Right atrium auricular region (tissue), 2 donors: Measurements from ENCODE around the gene TTC7B. TPM values are rescaled to one million over a fixed set of nuclear protein-coding genes. Genes with fewer than 3 reads are reported as not detected.
A peak's percentile ranks its signal among the peaks of the same experiment; 100 is the strongest.

Experiments used
- DNase-seq: peaks from one replicate; pipeline ENCODE4 v3.0.0-alpha.2; 2019; ENCODE audit warnings: low spot score
- H3K27ac ChIP-seq, 2 donors: fragments of 200-600 bp; sonication (generic); 1 replicate in 1 of 2; 2 replicates in 1 of 2; pipeline ENCODE4 v1.5.1; 2016 to 2019
- H3K27me3 ChIP-seq, 2 donors: fragments of 200-600 bp; sonication (generic); one replicate each; pipeline versions ENCODE4 v1.5.1 to v1.6.0; 2017 to 2019
- H3K36me3 ChIP-seq: fragments of 200-600 bp; sonication (generic); one replicate; pipeline ENCODE4 v1.5.1; 2016
- H3K4me1 ChIP-seq, 2 donors: fragments of 200-600 bp; sonication (generic); one replicate each; pipeline versions ENCODE4 v1.5.1 to v1.6.0; 2017 to 2019
- H3K4me3 ChIP-seq, 2 donors: fragments of 200-600 bp; sonication (generic); 1 replicate in 1 of 2; 2 replicates in 1 of 2; pipeline ENCODE4 v1.5.1; 2017 to 2019; ENCODE audit warnings: mild to moderate bottlenecking in 1 of 2, moderate library complexity in 1 of 2
- H3K9me3 ChIP-seq, 2 donors: fragments of 200-600 bp; sonication (generic); one replicate each; pipeline ENCODE4 v1.5.1; 2019
- total RNA-seq, 2 donors: library from RNA; depleted of rRNA; stranded (reverse); fragments of >200 nt; gene quantifications; one replicate each; pipeline ENCODE4 v1.1.0, GENCODE V29; 2016
- TF ChIP-seq, protein P1 (sequence below), 2 donors: fragments of 200-600 bp; sonication (generic); IDR thresholded peaks; one replicate each; pipeline ENCODE4 v1.5.1; 2019; ENCODE audit warnings: antibody characterized with exemption in 2 of 2

The TTC7B gene
- total RNA-seq, 2 donors from 2014 or later = 45.5 to 57.3 TPM

DNA sequence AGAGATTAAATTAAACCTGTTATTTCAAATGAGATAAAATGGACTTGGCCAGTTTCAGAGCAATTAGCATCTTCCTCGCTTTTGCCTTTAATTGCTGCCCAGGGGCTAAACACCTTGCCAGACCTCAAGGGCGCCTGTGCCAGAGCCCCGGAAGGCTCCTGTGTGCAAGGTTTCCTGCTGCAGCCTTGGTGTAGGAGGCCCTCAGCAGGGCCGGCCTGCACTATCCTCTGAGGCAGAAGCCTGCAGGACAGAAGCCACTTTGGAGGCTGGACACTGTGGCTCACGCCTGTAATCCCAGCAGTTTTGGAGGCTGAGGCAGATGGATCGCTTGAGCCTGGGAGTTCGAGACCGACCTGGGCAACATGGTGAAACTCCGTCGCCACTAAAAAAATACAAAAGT is 269.0 kb downstream of the TTC7B start:
- Histone ChIP-seq H3K27ac (peak overlapping the region; percentile 76 to 80), H3K9me3 (no peaks in the 10 kb centered on the region), H3K27me3 (no peaks in the 10 kb centered on the region), H3K4me1 (peaks cover 0 to 49% of the 10 kb centered on the region in 2 donors), H3K4me3 (no peak overlapping the region), H3K36me3 (no peaks in the 10 kb centered on the region)
- no peak for DNase-seq
- TF ChIP-seq, protein P1, sequence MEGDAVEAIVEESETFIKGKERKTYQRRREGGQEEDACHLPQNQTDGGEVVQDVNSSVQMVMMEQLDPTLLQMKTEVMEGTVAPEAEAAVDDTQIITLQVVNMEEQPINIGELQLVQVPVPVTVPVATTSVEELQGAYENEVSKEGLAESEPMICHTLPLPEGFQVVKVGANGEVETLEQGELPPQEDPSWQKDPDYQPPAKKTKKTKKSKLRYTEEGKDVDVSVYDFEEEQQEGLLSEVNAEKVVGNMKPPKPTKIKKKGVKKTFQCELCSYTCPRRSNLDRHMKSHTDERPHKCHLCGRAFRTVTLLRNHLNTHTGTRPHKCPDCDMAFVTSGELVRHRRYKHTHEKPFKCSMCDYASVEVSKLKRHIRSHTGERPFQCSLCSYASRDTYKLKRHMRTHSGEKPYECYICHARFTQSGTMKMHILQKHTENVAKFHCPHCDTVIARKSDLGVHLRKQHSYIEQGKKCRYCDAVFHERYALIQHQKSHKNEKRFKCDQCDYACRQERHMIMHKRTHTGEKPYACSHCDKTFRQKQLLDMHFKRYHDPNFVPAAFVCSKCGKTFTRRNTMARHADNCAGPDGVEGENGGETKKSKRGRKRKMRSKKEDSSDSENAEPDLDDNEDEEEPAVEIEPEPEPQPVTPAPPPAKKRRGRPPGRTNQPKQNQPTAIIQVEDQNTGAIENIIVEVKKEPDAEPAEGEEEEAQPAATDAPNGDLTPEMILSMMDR (IDR thresholded peaks at IDR 0.05) = no peak

DNA sequence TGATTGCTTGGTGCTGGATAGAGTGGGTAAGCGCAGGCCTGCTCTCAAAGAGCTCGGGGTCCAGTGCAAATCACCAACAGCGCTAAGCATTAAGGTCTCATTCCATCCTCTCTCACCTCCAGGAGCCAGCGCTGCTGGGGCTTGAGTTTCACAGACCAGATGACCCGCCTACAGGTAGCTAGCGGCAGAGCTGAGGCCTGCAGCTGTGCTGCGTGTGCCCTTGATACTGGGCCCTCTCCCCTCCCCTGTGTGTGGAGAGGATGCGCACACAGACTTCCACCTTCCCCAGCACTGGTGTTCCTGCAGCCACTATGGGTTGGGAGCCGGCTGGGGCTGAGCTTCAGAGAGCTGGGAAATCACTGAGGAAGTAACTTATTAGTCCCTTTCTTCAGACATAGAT is 269.5 kb downstream of the TTC7B start:
- Histone ChIP-seq H3K4me1 (peaks cover 0 to 44% of the 10 kb centered on the region in 2 donors), H3K36me3 (no peaks in the 10 kb centered on the region), H3K27me3 (no peaks in the 10 kb centered on the region), H3K4me3 (no peak overlapping the region), H3K27ac (peak overlapping the region; percentile 76 to 80), H3K9me3 (no peaks in the 10 kb centered on the region)
- no peak for DNase-seq
- TF ChIP-seq, protein P1 (IDR thresholded peaks at IDR 0.05) = no peak

DNA sequence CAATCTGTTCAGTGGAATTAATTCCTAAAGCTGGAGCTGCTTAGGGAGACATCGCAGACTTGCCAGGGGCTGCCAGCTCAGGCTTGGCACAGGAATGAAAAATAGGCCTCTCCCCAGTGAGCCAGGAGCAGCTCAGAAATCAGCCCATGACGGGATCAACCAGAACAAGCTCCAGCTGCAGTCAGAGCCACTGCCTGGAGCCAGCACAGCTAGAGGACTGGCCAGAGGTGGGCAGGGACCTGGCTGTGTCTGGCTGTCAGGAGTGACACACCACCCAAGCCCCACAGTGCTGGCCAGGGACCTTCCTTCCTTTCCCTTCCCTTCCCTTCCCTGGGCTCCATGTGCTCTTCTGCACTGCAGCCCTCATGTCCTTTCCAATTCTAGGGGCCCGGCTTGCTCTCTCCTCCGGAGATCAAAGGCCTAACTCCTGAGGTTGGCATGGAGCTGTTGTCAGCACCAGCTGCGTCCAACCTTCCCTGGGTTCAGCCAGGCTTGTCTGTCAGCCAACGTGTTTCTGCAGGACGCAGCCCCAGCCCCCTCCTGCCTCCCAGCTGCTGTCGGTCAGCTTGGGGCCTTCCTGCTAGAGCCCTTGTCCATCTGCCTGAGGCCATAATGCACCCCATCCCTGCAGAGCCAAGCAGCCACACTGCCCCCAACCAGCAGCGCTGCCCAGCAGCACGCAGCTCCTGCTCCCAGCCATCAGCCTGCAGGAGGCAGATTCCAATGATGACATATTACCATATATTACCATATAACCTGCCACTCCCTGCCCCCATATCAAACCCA is 270.1 kb downstream of the TTC7B start:
- Histone ChIP-seq H3K4me3 (no peak overlapping the region), H3K27me3 (no peaks in the 10 kb centered on the region), H3K36me3 (peaks cover 3% of the 10 kb centered on the region), H3K4me1 (peaks cover 0 to 38% of the 10 kb centered on the region in 2 donors), H3K27ac (peak overlapping the region; percentile 76 to 80), H3K9me3 (no peaks in the 10 kb centered on the region)
- TF ChIP-seq, protein P1 (IDR thresholded peaks at IDR 0.05) = no peak
- no peak for DNase-seq

DNA sequence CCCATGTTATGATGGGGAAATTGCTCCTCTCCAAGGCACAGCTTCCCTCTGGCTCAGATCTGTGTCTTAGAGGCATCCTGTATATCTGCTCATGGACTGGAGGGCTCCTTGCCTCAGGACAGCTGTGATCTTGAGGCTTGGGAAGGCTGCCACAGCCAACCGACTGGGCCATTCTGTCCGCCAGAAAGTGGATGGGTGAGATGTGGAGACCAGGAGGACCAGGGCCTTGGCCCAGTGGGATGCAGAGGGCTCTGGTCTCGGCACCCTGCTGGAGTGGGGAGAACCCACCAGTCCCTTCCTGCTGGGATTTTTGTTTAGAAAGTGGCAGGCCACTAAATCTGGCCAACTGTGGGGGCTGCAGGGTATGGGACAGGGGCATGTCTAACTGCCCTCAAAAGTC is 270.8 kb downstream of the TTC7B start:
- Histone ChIP-seq H3K4me3 (no peak overlapping the region), H3K27me3 (no peaks in the 10 kb centered on the region), H3K9me3 (no peaks in the 10 kb centered on the region), H3K36me3 (peaks cover 4% of the 10 kb centered on the region), H3K27ac (peak overlapping the region; percentile 76 to 80), H3K4me1 (peaks cover 0 to 35% of the 10 kb centered on the region in 2 donors)
- TF ChIP-seq, protein P1 (IDR thresholded peaks at IDR 0.05) = no peak
- DNase-seq = no peak

DNA sequence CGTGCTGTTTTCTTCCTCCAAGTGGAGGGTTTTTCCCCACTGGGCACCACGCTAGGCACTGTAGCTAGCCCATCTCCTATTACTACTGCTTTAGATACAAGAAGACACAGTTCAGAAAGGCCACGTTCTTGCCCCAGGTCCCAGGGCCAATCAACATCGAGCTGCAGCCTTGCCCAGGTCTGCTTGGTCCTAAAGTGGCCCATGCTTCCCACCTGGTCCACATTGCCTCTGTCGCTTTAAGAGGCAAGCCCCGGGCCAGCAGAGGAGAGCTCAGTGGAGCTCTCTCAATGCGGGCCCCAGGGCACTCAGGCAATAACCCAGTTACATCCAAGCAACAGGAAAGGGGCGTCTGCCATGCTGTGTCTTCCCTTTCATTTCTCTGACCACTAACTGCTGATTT is 271.3 kb downstream of the TTC7B start:
- Histone ChIP-seq H3K27ac (peak overlapping the region; percentile 76 to 80), H3K4me1 (peaks cover 0 to 35% of the 10 kb centered on the region in 2 donors), H3K4me3 (no peak overlapping the region), H3K27me3 (no peaks in the 10 kb centered on the region), H3K36me3 (peaks cover 7% of the 10 kb centered on the region), H3K9me3 (no peaks in the 10 kb centered on the region)
- TF ChIP-seq, protein P1 (IDR thresholded peaks at IDR 0.05) = no peak
- no peak for DNase-seq
